ENCODE results near the gene WDR45B. TPM values are rescaled to one million over a fixed set of nuclear protein-coding genes. Genes with fewer than 3 reads are reported as not detected.

Gene WDR45B
- polyA plus RNA-seq = 131 and 137 TPM in 2 replicates
- 77.9 and 84.2 TPM in 2 replicates for polyA minus RNA-seq

- H3K4me2 ChIP-seq (ENCODE audit: low read length) = peak within 1 kb of the TSS; percentile 93
- H3K27ac ChIP-seq (ENCODE audit: low read length) = peak within 1 kb of the TSS; percentile 79
- TF ChIP-seq EP300 (conservative IDR thresholded peaks at IDR 0.05; ENCODE audit: poor library complexity, severe bottlenecking) (peak; percentile 51), RAD21 (conservative IDR thresholded peaks at IDR 0.05) (peak; percentile 34), EZH2 (IDR thresholded peaks at IDR 0.05; ENCODE audit: borderline replicate concordance, insufficient read depth, low read length, poor library complexity, severe bottlenecking) (no peak), SMC3 (conservative IDR thresholded peaks at IDR 0.05; ENCODE audit: poor library complexity) (peak; percentile 34), POLR2AphosphoS5 (IDR thresholded peaks at IDR 0.05) (peak; percentile 92), MXI1 (conservative IDR thresholded peaks at IDR 0.05; ENCODE audit: poor library complexity, severe bottlenecking) (peak; percentile 95), TAF1 (IDR thresholded peaks at IDR 0.05; ENCODE audit: low read depth) (no peak)
- TF ChIP-seq, protein P1, sequence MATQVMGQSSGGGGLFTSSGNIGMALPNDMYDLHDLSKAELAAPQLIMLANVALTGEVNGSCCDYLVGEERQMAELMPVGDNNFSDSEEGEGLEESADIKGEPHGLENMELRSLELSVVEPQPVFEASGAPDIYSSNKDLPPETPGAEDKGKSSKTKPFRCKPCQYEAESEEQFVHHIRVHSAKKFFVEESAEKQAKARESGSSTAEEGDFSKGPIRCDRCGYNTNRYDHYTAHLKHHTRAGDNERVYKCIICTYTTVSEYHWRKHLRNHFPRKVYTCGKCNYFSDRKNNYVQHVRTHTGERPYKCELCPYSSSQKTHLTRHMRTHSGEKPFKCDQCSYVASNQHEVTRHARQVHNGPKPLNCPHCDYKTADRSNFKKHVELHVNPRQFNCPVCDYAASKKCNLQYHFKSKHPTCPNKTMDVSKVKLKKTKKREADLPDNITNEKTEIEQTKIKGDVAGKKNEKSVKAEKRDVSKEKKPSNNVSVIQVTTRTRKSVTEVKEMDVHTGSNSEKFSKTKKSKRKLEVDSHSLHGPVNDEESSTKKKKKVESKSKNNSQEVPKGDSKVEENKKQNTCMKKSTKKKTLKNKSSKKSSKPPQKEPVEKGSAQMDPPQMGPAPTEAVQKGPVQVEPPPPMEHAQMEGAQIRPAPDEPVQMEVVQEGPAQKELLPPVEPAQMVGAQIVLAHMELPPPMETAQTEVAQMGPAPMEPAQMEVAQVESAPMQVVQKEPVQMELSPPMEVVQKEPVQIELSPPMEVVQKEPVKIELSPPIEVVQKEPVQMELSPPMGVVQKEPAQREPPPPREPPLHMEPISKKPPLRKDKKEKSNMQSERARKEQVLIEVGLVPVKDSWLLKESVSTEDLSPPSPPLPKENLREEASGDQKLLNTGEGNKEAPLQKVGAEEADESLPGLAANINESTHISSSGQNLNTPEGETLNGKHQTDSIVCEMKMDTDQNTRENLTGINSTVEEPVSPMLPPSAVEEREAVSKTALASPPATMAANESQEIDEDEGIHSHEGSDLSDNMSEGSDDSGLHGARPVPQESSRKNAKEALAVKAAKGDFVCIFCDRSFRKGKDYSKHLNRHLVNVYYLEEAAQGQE (IDR thresholded peaks at IDR 0.05; ENCODE audit: borderline replicate concordance) = peak; percentile 55
- TF ChIP-seq, protein P2, sequence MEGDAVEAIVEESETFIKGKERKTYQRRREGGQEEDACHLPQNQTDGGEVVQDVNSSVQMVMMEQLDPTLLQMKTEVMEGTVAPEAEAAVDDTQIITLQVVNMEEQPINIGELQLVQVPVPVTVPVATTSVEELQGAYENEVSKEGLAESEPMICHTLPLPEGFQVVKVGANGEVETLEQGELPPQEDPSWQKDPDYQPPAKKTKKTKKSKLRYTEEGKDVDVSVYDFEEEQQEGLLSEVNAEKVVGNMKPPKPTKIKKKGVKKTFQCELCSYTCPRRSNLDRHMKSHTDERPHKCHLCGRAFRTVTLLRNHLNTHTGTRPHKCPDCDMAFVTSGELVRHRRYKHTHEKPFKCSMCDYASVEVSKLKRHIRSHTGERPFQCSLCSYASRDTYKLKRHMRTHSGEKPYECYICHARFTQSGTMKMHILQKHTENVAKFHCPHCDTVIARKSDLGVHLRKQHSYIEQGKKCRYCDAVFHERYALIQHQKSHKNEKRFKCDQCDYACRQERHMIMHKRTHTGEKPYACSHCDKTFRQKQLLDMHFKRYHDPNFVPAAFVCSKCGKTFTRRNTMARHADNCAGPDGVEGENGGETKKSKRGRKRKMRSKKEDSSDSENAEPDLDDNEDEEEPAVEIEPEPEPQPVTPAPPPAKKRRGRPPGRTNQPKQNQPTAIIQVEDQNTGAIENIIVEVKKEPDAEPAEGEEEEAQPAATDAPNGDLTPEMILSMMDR (IDR thresholded peaks at IDR 0.05; ENCODE audit: poor library complexity, severe bottlenecking) = no peak
- H3K9me3 ChIP-seq (ENCODE audit: low read length) = no peaks in the 10 kb centered on the region
- no peaks in the 10 kb centered on the region for H3K27me3 ChIP-seq (ENCODE audit: insufficient read depth, low read depth, low read length)
- peaks cover 43% of the 10 kb centered on the region for H3K79me2 ChIP-seq (replicated peaks; ENCODE audit: insufficient read depth, low read length)
- H3K36me3 ChIP-seq (ENCODE audit: insufficient read depth, low read length) = no peaks in the 10 kb centered on the region
- peak within 1 kb of the TSS; percentile 60 for H2AFZ ChIP-seq (ENCODE audit: low read depth, low read length)
- no peaks in the 10 kb centered on the region for H3F3A ChIP-seq (ENCODE audit: insufficient read depth, low read length, poor library complexity, severe bottlenecking)
- no peaks in the 10 kb centered on the region for H3K9me2 ChIP-seq (ENCODE audit: insufficient read depth, low read length)
- H3K9ac ChIP-seq (ENCODE audit: low read length) = peak within 1 kb of the TSS; percentile 88
- peaks cover 4% of the 10 kb centered on the region for H4K20me1 ChIP-seq (ENCODE audit: insufficient read depth)
- peak within 1 kb of the TSS; percentile 97 for H3K4me3 ChIP-seq (ENCODE audit: low read length)
Measured at GRCh38 chr17:82648165-82648668, at the start of gene WDR45B. TSS of gene WDR45B (minus strand) at chr17:82648444. CDS start at chr17:82648340, 104 bp downstream.

- peak overlapping the region; percentile 64 for H3K9ac ChIP-seq (ENCODE audit: low read length)
Measured at GRCh38 chr17:82697808-82698064, 49.5 kb upstream of the WDR45B start.

More at GRCh38 chr17:82697808-82698064, 49.5 kb upstream of the WDR45B start:
- Histone ChIP-seq H3K4me2 (ENCODE audit: low read length) (peak overlapping the region; percentile 53), H2AFZ (ENCODE audit: low read depth, low read length) (no peak overlapping the region), H3K4me3 (ENCODE audit: low read length) (peak overlapping the region; percentile 78), H3K27ac (ENCODE audit: low read length) (no peak overlapping the region), H3K9me2 (ENCODE audit: insufficient read depth, low read length) (no peaks in the 10 kb centered on the region), H3F3A (ENCODE audit: insufficient read depth, low read length, poor library complexity, severe bottlenecking) (no peaks in the 10 kb centered on the region), H4K20me1 (ENCODE audit: insufficient read depth) (no peaks in the 10 kb centered on the region), H3K36me3 (ENCODE audit: insufficient read depth, low read length) (no peaks in the 10 kb centered on the region), H3K9me3 (ENCODE audit: low read length) (no peaks in the 10 kb centered on the region), H3K27me3 (ENCODE audit: insufficient read depth, low read depth, low read length) (peaks cover 8% of the 10 kb centered on the region), H3K79me2 (replicated peaks; ENCODE audit: insufficient read depth, low read length) (peaks cover 8% of the 10 kb centered on the region)
- TF ChIP-seq SMC3 (conservative IDR thresholded peaks at IDR 0.05; ENCODE audit: poor library complexity) (no peak), MXI1 (conservative IDR thresholded peaks at IDR 0.05; ENCODE audit: poor library complexity, severe bottlenecking) (no peak)
- TF ChIP-seq, protein P1 (IDR thresholded peaks at IDR 0.05; ENCODE audit: borderline replicate concordance) = no peak
